ENCODE results near the gene ZNF358.

- no peak for TF ChIP-seq TAF1 (IDR thresholded peaks at IDR 0.05; ENCODE audit: borderline replicate concordance, insufficient read depth, low read length)
- TF ChIP-seq REST (IDR thresholded peaks at IDR 0.05; ENCODE audit: insufficient read depth in 1 of 2, low read depth in 2 of 2, low read length in 2 of 2) = no peak
Observed at GRCh38 chr19:7552781-7553180, 36.9 kb downstream of the ZNF358 start.

Measured in PFSK-1 (cell line).